ENCODE measurements around the gene RXFP4.
"Not testable (repeated sequence)": the region's sequence is repeated elsewhere in the genome, so short reads cannot be mapped to it uniquely, and the experiment has no call there.

The RXFP4 gene

DNA sequence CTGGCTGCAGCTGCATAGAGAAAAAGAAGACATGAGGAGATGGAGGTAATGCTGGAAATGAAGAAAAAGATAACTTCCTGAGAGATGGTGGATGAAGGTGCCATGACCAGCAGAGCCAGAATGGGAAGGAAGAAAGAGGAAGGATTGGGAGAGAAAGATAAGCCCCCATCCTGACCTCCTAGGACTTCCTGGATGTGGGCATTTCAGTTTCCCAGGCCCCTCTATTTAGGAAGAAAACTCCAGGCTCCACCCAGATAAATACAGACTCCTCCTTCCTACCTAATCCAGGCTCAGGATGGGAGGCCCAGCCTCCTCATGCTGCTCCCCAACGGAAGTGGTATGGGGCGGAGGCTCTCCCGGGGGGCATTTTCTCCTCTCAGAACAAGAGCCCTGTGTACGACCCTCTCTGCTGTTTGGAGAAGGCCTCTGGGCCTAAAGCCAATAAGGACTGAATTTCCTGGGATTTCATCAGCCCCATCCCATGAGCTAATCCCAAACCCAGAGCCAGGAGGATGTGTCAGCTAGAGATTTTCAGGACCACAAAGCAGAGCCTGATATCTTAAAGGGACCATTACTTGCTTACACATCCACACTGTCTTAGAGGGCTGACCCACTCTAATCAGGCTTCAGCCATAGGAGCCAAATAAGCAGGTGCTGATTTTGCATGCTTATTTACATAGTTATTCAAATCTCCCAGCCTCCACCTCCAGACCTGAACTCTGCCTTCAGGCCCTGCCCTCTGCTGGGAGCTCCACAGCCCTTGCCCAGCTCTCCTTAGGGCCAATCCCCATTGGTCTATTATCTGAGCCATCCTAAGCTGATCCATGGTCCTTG, 42.0 kb downstream of the RXFP4 start:
- H3K9me3 ChIP-seq (ENCODE audit: control insufficient read depth in 1 of 2, low read length in 2 of 2): no peaks in the 10 kb centered on the region
- H3K4me1 ChIP-seq (ENCODE audit: control insufficient read depth in 1 of 2, insufficient read depth in 2 of 2, low read length in 2 of 2): peaks cover 50 to 56% of the 10 kb centered on the region in 2 donors
- no peaks in the 10 kb centered on the region for H3K27me3 ChIP-seq (ENCODE audit: control insufficient read depth in 1 of 2, insufficient read depth in 2 of 2, low read length in 2 of 2)
- no peak overlapping the region for H3K9ac ChIP-seq (ENCODE audit: low read depth in 1 of 2, low read length in 2 of 2)
- peak overlapping the region in 1 of 2 donors; percentile 28 for H3K4me3 ChIP-seq (ENCODE audit: low read depth in 1 of 2, low read length in 2 of 2)
- peaks cover 0 to 6% of the 10 kb centered on the region in 2 donors for H3K36me3 ChIP-seq (ENCODE audit: control insufficient read depth in 1 of 2, insufficient read depth in 2 of 2, low read length in 2 of 2)
- H3K27ac ChIP-seq (ENCODE audit: low read depth, low read length): no peak overlapping the region

DNA sequence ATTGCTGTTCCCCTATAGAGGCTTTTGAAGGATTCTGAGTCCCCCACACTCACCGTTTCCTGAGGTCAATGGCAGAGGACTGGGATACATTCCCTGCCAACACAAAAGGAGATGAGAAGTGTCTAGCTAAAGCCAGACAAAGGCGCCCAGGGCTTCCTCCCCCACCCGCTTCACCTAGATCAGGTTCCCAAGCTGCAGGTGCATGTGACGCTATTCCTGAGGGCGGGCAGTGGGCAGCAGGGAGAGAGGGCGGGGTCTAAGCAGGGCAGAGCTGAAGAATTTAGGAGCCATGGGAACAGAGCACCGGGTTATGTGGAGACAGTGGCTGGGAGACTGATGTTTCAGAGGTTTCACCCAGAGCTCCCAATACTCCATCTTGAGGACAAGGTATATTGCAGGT, 42.9 kb downstream of the RXFP4 start:
- Histone ChIP-seq H3K27ac (ENCODE audit: low read depth, low read length) (no peak overlapping the region), H3K4me1 (ENCODE audit: control insufficient read depth in 1 of 2, insufficient read depth in 2 of 2, low read length in 2 of 2) (peaks cover 49 to 54% of the 10 kb centered on the region in 2 donors), H3K4me3 (ENCODE audit: low read depth in 1 of 2, low read length in 2 of 2) (no peak overlapping the region), H3K9me3 (ENCODE audit: control insufficient read depth in 1 of 2, low read length in 2 of 2) (no peaks in the 10 kb centered on the region), H3K36me3 (ENCODE audit: control insufficient read depth in 1 of 2, insufficient read depth in 2 of 2, low read length in 2 of 2) (peaks cover 0 to 6% of the 10 kb centered on the region in 2 donors), H3K9ac (ENCODE audit: low read depth in 1 of 2, low read length in 2 of 2) (no peak overlapping the region), H3K27me3 (ENCODE audit: control insufficient read depth in 1 of 2, insufficient read depth in 2 of 2, low read length in 2 of 2) (no peaks in the 10 kb centered on the region)

DNA sequence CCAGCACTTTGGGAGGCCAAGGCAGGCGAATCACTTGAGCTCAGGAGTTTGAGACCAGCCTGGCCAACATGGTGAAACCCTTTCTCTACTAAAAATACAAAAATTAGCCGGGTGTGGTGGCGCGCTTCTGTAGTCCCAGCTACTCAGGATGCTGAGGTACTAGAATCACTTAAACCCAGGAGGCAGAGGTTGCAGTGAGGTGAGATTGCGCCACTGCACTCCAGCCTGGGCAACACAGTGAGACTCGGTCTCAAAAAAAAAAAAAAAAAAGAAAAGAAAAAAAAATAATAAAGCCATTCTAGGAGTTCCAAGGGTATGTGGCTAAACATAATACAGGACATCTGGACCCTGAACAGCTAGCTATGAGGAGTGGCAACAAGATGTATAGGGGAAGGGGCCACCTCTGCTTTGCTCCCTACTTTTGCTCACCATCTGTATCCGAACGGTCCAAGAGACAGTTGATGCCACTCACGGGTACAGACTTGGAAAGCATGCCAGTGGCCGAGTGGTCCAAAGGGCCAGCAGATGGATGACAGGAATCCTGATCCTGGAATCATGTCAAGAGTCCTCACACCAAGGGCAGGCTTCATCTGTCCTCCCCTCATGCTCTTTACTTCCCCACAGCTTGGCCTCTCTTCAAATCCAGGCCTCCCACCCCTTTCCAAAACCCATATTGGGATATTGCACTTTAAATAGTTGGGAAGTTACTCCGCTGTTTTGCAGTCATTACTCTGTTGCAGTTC, 43.6 kb downstream of the RXFP4 start:
- H3K27ac ChIP-seq (ENCODE audit: low read depth, low read length); H3K9ac ChIP-seq (ENCODE audit: low read depth in 1 of 2, low read length in 2 of 2); H3K4me3 ChIP-seq (ENCODE audit: low read depth in 1 of 2, low read length in 2 of 2); H3K9me3 ChIP-seq (ENCODE audit: control insufficient read depth in 1 of 2, low read length in 2 of 2); H3K27me3 ChIP-seq (ENCODE audit: control insufficient read depth in 1 of 2, insufficient read depth in 2 of 2, low read length in 2 of 2); H3K36me3 ChIP-seq (ENCODE audit: control insufficient read depth in 1 of 2, insufficient read depth in 2 of 2, low read length in 2 of 2): not testable (repeated sequence)
- H3K4me1 ChIP-seq (ENCODE audit: control insufficient read depth in 1 of 2, insufficient read depth in 2 of 2, low read length in 2 of 2): peaks cover 47 to 51% of the 10 kb centered on the region in 2 donors

DNA sequence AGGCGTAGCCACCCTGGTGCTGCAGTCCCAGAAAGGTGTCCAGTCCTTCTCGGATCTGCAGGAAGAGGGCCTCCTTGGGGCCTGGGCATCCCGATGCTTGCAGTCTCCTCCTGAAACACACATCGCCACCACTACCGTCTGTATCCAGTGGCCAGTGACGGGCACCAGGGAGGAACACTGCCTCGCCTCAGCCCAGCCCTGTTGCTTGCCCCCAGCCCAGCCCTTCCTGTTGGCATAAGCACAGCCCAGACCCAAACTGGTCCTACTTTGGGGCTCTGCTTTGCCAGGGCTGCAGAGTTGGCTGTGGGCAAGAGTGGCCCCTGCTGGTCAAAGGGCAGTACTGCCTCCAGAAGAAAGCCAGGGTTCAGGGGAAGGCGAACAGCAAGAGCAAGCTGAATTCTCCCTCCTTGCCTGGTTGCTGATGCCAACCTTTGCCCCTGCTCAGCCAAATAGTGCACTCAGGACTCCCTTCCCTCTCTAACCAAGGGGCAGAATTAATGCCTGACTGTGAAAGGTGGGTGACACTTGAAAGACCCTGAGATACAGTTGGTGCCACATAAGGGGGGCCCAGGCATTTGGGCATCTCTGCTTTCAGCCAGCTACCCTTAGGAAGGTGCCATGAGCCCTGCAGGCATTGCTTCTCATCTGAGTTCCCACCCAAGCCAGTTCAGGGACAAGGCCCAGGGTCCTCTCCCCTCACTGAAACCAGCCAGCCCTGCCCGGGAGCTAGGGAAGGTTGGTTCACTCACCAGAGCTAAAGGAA, 48.0 kb downstream of the RXFP4 start:
- Histone ChIP-seq H3K27me3 (ENCODE audit: control insufficient read depth in 1 of 2, insufficient read depth in 2 of 2, low read length in 2 of 2) (no peaks in the 10 kb centered on the region), H3K4me1 (ENCODE audit: control insufficient read depth in 1 of 2, insufficient read depth in 2 of 2, low read length in 2 of 2) (peaks cover 9 to 11% of the 10 kb centered on the region in 2 donors), H3K9ac (ENCODE audit: low read depth in 1 of 2, low read length in 2 of 2) (peak overlapping the region in 1 of 2 donors; percentile 13), H3K27ac (ENCODE audit: low read depth, low read length) (no peak overlapping the region), H3K9me3 (ENCODE audit: control insufficient read depth in 1 of 2, low read length in 2 of 2) (no peaks in the 10 kb centered on the region), H3K4me3 (ENCODE audit: low read depth in 1 of 2, low read length in 2 of 2) (peak overlapping the region; percentile 38 to 48), H3K36me3 (ENCODE audit: control insufficient read depth in 1 of 2, insufficient read depth in 2 of 2, low read length in 2 of 2) (no peaks in the 10 kb centered on the region)

DNA sequence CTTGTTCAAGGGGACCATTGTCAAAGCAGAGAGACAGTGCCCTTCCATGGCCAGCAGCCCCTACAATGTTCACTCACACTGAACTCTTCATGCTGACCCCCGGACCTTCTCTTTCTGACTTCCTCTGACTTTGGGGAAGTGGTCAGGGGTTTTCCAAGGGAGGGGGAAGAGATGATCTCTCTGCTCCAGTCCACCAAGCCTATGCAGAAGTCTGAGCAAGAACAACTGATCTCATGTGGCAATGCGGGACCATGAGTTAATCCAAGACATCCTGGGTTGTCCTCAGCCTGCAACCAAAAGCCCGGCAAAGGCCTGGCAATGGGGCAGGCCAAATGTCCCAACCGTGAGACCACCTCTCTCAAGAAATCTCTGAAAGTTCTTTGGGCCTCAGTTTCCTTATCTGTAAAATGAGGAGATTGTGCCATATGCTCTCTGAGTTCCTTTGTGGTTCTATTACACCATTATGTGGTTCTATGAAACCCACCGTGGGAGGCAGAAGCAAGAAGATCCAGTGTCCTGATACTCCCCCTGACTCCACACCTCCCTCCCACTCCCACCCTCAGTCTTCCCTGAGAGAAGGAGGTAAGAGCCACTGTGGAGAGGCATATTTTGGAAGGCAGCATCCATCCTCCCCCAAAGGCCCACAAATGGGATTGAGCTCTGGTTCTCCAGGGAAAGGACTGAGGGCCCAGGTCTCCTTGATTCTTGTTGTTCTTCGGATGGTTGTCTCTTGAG, 48.7 kb downstream of the RXFP4 start:
- Histone ChIP-seq H3K27ac (ENCODE audit: low read depth, low read length) (no peak overlapping the region), H3K9ac (ENCODE audit: low read depth in 1 of 2, low read length in 2 of 2) (no peak overlapping the region), H3K9me3 (ENCODE audit: control insufficient read depth in 1 of 2, low read length in 2 of 2) (no peaks in the 10 kb centered on the region)

More for the DNA sequence above, 48.7 kb downstream of the RXFP4 start:
- Histone ChIP-seq H3K36me3 (ENCODE audit: control insufficient read depth in 1 of 2, insufficient read depth in 2 of 2, low read length in 2 of 2) (no peaks in the 10 kb centered on the region), H3K4me3 (ENCODE audit: low read depth in 1 of 2, low read length in 2 of 2) (no peak overlapping the region), H3K4me1 (ENCODE audit: control insufficient read depth in 1 of 2, insufficient read depth in 2 of 2, low read length in 2 of 2) (peaks cover 9 to 10% of the 10 kb centered on the region in 2 donors), H3K27me3 (ENCODE audit: control insufficient read depth in 1 of 2, insufficient read depth in 2 of 2, low read length in 2 of 2) (no peaks in the 10 kb centered on the region)
